ENCODE results near the gene DEGS2. TPM values are rescaled to one million over a fixed set of nuclear protein-coding genes. Genes with fewer than 3 reads are reported as not detected.

The DEGS2 gene
- 1.5 to 3.7 TPM (median 3.0 TPM) in 5 replicates for total RNA-seq (2022; extraction: Qiagen RNA extraction)

DNA sequence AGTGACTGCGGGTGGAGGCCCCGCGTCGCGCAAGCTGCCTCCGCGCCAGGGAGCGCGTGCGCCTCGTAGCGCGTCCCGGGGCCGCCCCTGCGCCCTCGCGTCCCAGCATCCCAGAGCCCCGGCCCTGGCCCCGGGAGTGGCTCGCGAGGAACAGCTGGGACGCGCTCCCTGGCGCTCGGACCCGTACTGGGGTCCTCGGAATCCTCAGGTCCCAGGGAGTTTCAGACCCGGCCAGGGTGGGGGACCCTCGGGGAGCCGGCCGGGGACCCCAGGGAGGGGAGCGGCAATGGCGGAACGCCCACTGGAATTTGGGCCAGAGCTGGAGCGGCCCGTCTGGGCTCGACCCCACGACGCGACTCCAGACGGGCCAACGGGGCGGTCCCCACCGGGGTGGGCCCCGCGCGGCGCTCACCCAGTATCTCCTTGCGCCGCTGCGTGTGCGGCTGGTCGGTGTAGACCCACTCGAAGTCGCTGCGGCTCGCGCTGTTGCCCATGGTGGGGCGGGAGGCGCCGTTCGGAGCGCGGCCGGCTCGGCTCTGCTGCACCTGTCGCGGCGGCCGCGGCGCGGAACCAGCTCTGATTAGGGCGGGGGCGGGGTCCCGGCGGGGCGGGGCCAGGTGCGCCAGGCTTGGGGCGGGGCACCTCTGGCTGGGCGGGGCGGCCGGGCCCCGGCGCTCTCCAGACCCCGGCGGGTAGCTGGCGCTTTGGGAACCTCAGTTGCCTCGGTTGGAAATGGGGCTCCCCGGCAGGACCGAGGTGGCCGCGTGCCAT, at the start of gene DEGS2:
TSS of gene DEGS2 (minus strand) at position 552 of the 771 bp plus-strand sequence. CDS start at position 494, 58 bp downstream.

Other genes starting within 250 kb of the DEGS2 start
- gene EVL, start 94.2 kb downstream of the DEGS2 start, total RNA-seq (2022; extraction: Qiagen RNA extraction) = 27.8 to 36.1 TPM (median 30.3 TPM) in 5 replicates
- 62.4 to 68.7 TPM (median 66.8 TPM) in 5 replicates for gene YY1, start 79.5 kb upstream of the DEGS2 start, total RNA-seq (2022; extraction: Qiagen RNA extraction)
- 6.2 to 11.3 TPM (median 10.5 TPM) in 5 replicates for gene SLC25A29, start 146.8 kb upstream of the DEGS2 start, total RNA-seq (2022; extraction: Qiagen RNA extraction)
- gene SLC25A47, start 163.7 kb upstream of the DEGS2 start, total RNA-seq (2022; extraction: Qiagen RNA extraction) = not detected in 5 replicates
- 9.4 to 9.7 TPM (median 9.6 TPM) in 5 replicates for gene WDR25, start 216.8 kb upstream of the DEGS2 start, total RNA-seq (2022; extraction: Qiagen RNA extraction)

All from A549 treated with AZD2906 at 1 μM for 4 hours (cell line).